Liver (tissue), 9 donors: ENCODE measurements around the gene RBM47. TPM values are rescaled to one million over a fixed set of nuclear protein-coding genes. Genes with fewer than 3 reads are reported as not detected.

ENCODE experiments used
- DNase-seq: peaks from one replicate; pipeline ENCODE4 v3.0.0-alpha.2; 2017; ENCODE audit warnings: low spot score
- H3K27ac ChIP-seq, 2 donors: one replicate each; pipeline ENCODE4 v1.7.0; 2013; ENCODE audit warnings: inconsistent platforms in 2 of 2, low read length in 2 of 2, control low read depth in 1 of 2, low read depth in 1 of 2, mild to moderate bottlenecking in 1 of 2
- H3K27me3 ChIP-seq, 4 donors: one replicate each; pipeline versions ENCODE4 v1.6.1 to v1.7.0; 2013; ENCODE audit warnings: low read length in 3 of 4, inconsistent platforms in 1 of 4, mild to moderate bottlenecking in 1 of 4, moderate library complexity in 1 of 4; ENCODE audit not compliant: control insufficient read depth in 4 of 4, insufficient read depth in 4 of 4
- H3K36me3 ChIP-seq, 4 donors: one replicate each; pipeline versions ENCODE4 v1.6.1 to v1.7.0; 2013; ENCODE audit warnings: low read length in 3 of 4, mild to moderate bottlenecking in 3 of 4, low read depth in 1 of 4, moderate library complexity in 1 of 4; ENCODE audit not compliant: control insufficient read depth in 4 of 4, insufficient read depth in 3 of 4
- H3K4me1 ChIP-seq, 4 donors: one replicate each; pipeline versions ENCODE4 v1.6.1 to v1.7.0; 2013; ENCODE audit warnings: low read length in 3 of 4, mild to moderate bottlenecking in 3 of 4, moderate library complexity in 1 of 4; ENCODE audit not compliant: control insufficient read depth in 4 of 4, insufficient read depth in 4 of 4
- H3K4me3 ChIP-seq, 3 donors: one replicate each; pipeline versions ENCODE4 v1.6.1 to v1.7.0; 2013; ENCODE audit warnings: low read length in 3 of 3, control low read depth in 1 of 3, low read depth in 1 of 3, mild to moderate bottlenecking in 1 of 3
- H3K9ac ChIP-seq, 2 donors: one replicate each; pipeline ENCODE4 v1.7.0; 2013; ENCODE audit warnings: low read length in 2 of 2, mild to moderate bottlenecking in 2 of 2, moderate library complexity in 2 of 2, control low read depth in 1 of 2, low read depth in 1 of 2
- H3K9me3 ChIP-seq, 4 donors: one replicate each; pipeline versions ENCODE4 v1.6.1 to v1.7.0; 2013; ENCODE audit warnings: low read length in 3 of 4; ENCODE audit not compliant: control insufficient read depth in 4 of 4
- EGR1 ChIP-seq, 2 donors: IDR thresholded peaks; 2 replicates each; pipeline ENCODE4 v1.6.1; 2016 to 2018; ENCODE audit warnings: antibody characterized with exemption in 2 of 2, low read depth in 2 of 2
- FOXA1 ChIP-seq: IDR thresholded peaks from 2 replicates; pipeline ENCODE4 v1.6.1; 2016; ENCODE audit warnings: antibody characterized with exemption
- FOXA2 ChIP-seq: IDR thresholded peaks from 2 replicates; pipeline ENCODE4 v1.6.1; 2016; ENCODE audit warnings: antibody characterized with exemption
- GABPA ChIP-seq, 2 donors: IDR thresholded peaks in 1 of 2; conservative IDR thresholded peaks in 1 of 2; 2 replicates each; pipeline ENCODE4 v1.6.1; 2016; ENCODE audit warnings: antibody characterized with exemption in 2 of 2, mild to moderate bottlenecking in 1 of 2, moderate library complexity in 1 of 2
- HNF4A ChIP-seq, 2 donors: conservative IDR thresholded peaks; 2 replicates each; pipeline ENCODE4 v1.6.1; 2016; ENCODE audit warnings: antibody characterized with exemption in 2 of 2, mild to moderate bottlenecking in 2 of 2
- HNF4G ChIP-seq: IDR thresholded peaks from 2 replicates; pipeline ENCODE4 v1.6.1; 2016; ENCODE audit warnings: antibody characterized with exemption
- JUND ChIP-seq, 2 donors: IDR thresholded peaks; 2 replicates each; pipeline ENCODE4 v1.6.1; 2016; ENCODE audit warnings: antibody characterized with exemption in 2 of 2
- RAD21 ChIP-seq, 2 donors: IDR thresholded peaks; 2 replicates each; pipeline ENCODE4 v1.6.1; 2016; ENCODE audit warnings: antibody characterized with exemption in 2 of 2, mild to moderate bottlenecking in 2 of 2
- RXRA ChIP-seq, 2 donors: IDR thresholded peaks; 2 replicates each; pipeline ENCODE4 v1.6.1; 2017 to 2018; ENCODE audit warnings: antibody characterized with exemption in 2 of 2, mild to moderate bottlenecking in 1 of 2
- SP1 ChIP-seq: IDR thresholded peaks from 2 replicates; pipeline ENCODE4 v1.6.1; 2018; ENCODE audit warnings: antibody characterized with exemption, mild to moderate bottlenecking
- TAF1 ChIP-seq: conservative IDR thresholded peaks from 2 replicates; pipeline ENCODE4 v1.6.1; 2016; ENCODE audit warnings: antibody characterized with exemption, mild to moderate bottlenecking
- whole genome bisulfite sequencing: extraction: QIAGEN DNeasy Blood & Tissue Kit; methylation state at CpG from one replicate; pipeline ENCODE4 v1.1.7; 2013; 5-methylcytosine and 5-hydroxymethylcytosine counted together
- polyA plus RNA-seq, 2 donors: library from polyadenylated mRNA; stranded (reverse) in 1 of 2; unstranded in 1 of 2; fragments of 200-250 nt in 1 of 2; fragments of >200 nt in 1 of 2; fragmentation: Nextera tagmentation in 1 of 2; extraction: Ambion mirVana in 1 of 2; gene quantifications; one replicate each; pipeline versions ENCODE4 v1.2.1 to v1.2.3, GENCODE V29; 2013 to 2015
- total RNA-seq, 2 donors: library from RNA; depleted of rRNA; stranded (reverse); fragments of >200 nt; gene quantifications; one replicate each; pipeline ENCODE4 v1.2.3, GENCODE V29; 2014
- TF ChIP-seq, protein P1 (sequence below): IDR thresholded peaks from 2 replicates; pipeline ENCODE4 v1.6.1; 2016; ENCODE audit warnings: antibody characterized with exemption
- TF ChIP-seq, protein P2 (sequence below): IDR thresholded peaks from 2 replicates; pipeline ENCODE4 v1.6.1; 2016; ENCODE audit warnings: antibody characterized with exemption
- TF ChIP-seq, protein P3 (sequence below): fragments of 150-350 bp; IDR thresholded peaks from 2 replicates; pipeline ENCODE4 v1.5.1; 2017; ENCODE audit warnings: improper control_type of control experiment, low read depth, low read length; ENCODE audit not compliant: missing input control
- TF ChIP-seq, protein P4 (sequence below): IDR thresholded peaks from 2 replicates; pipeline ENCODE4 v1.6.1; 2016; ENCODE audit warnings: antibody characterized with exemption, mild to moderate bottlenecking
- TF ChIP-seq, protein P5 (sequence below): IDR thresholded peaks from 2 replicates; pipeline ENCODE4 v1.6.1; 2016; ENCODE audit warnings: antibody characterized with exemption
- donor health status: healthy.
- donor health status: healthy.
- donor health status: healthy.
- donor health status: healthy.
- donor health status: healthy.

The RBM47 gene
- total and polyA plus RNA-seq, 4 donors = 16.5 to 81.2 (median 24.7) TPM

DNA sequence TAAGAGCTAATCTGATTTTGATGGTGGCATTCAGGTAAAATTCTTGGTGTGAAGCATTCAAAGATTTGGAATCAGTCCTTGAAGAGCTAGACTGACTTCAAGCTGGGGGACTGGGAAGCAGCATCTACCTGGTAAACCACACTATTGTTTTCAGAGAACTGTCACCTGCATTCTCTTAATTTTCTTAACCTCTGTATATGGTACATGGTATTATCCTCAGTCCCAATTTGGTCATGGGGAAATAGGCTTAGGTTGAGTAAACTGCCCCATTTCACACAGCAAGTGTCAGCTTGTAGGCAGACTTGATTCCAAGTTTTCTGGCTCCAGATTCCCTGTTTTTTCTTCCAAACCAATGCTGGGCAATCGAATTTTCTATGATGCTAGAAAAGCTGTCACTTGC, 190.1 kb downstream of the RBM47 start:
- no peak overlapping the region for H3K9ac ChIP-seq
- 43% methylated on average over 1 of the region's 1 CpG for WGBS
- H3K27me3 ChIP-seq = no peaks in the 10 kb centered on the region
- no peak for TF ChIP-seq EGR1 (IDR thresholded peaks at IDR 0.05; ENCODE audit: low read depth in 2 of 2)
- TF ChIP-seq TAF1 = no peak
- TF ChIP-seq HNF4G = no peak
- TF ChIP-seq JUND (IDR thresholded peaks at IDR 0.05) = no peak
- TF ChIP-seq RXRA (IDR thresholded peaks at IDR 0.05) = no peak
- TF ChIP-seq, protein P1, sequence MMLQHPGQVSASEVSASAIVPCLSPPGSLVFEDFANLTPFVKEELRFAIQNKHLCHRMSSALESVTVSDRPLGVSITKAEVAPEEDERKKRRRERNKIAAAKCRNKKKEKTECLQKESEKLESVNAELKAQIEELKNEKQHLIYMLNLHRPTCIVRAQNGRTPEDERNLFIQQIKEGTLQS = no peak
- TF ChIP-seq, protein P2, sequence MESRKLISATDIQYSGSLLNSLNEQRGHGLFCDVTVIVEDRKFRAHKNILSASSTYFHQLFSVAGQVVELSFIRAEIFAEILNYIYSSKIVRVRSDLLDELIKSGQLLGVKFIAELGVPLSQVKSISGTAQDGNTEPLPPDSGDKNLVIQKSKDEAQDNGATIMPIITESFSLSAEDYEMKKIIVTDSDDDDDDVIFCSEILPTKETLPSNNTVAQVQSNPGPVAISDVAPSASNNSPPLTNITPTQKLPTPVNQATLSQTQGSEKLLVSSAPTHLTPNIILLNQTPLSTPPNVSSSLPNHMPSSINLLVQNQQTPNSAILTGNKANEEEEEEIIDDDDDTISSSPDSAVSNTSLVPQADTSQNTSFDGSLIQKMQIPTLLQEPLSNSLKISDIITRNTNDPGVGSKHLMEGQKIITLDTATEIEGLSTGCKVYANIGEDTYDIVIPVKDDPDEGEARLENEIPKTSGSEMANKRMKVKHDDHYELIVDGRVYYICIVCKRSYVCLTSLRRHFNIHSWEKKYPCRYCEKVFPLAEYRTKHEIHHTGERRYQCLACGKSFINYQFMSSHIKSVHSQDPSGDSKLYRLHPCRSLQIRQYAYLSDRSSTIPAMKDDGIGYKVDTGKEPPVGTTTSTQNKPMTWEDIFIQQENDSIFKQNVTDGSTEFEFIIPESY = no peak
- no peak for TF ChIP-seq FOXA1
- TF ChIP-seq, protein P3, sequence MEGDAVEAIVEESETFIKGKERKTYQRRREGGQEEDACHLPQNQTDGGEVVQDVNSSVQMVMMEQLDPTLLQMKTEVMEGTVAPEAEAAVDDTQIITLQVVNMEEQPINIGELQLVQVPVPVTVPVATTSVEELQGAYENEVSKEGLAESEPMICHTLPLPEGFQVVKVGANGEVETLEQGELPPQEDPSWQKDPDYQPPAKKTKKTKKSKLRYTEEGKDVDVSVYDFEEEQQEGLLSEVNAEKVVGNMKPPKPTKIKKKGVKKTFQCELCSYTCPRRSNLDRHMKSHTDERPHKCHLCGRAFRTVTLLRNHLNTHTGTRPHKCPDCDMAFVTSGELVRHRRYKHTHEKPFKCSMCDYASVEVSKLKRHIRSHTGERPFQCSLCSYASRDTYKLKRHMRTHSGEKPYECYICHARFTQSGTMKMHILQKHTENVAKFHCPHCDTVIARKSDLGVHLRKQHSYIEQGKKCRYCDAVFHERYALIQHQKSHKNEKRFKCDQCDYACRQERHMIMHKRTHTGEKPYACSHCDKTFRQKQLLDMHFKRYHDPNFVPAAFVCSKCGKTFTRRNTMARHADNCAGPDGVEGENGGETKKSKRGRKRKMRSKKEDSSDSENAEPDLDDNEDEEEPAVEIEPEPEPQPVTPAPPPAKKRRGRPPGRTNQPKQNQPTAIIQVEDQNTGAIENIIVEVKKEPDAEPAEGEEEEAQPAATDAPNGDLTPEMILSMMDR = no peak
- TF ChIP-seq GABPA (IDR thresholded peaks at IDR 0.05 in 1 of 2, conservative IDR thresholded peaks at IDR 0.05 in 1 of 2) = no peak
- TF ChIP-seq SP1 = no peak
- TF ChIP-seq FOXA2 = no peak
- no peak for TF ChIP-seq HNF4A (conservative IDR thresholded peaks at IDR 0.05)
- TF ChIP-seq, protein P4, sequence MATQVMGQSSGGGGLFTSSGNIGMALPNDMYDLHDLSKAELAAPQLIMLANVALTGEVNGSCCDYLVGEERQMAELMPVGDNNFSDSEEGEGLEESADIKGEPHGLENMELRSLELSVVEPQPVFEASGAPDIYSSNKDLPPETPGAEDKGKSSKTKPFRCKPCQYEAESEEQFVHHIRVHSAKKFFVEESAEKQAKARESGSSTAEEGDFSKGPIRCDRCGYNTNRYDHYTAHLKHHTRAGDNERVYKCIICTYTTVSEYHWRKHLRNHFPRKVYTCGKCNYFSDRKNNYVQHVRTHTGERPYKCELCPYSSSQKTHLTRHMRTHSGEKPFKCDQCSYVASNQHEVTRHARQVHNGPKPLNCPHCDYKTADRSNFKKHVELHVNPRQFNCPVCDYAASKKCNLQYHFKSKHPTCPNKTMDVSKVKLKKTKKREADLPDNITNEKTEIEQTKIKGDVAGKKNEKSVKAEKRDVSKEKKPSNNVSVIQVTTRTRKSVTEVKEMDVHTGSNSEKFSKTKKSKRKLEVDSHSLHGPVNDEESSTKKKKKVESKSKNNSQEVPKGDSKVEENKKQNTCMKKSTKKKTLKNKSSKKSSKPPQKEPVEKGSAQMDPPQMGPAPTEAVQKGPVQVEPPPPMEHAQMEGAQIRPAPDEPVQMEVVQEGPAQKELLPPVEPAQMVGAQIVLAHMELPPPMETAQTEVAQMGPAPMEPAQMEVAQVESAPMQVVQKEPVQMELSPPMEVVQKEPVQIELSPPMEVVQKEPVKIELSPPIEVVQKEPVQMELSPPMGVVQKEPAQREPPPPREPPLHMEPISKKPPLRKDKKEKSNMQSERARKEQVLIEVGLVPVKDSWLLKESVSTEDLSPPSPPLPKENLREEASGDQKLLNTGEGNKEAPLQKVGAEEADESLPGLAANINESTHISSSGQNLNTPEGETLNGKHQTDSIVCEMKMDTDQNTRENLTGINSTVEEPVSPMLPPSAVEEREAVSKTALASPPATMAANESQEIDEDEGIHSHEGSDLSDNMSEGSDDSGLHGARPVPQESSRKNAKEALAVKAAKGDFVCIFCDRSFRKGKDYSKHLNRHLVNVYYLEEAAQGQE = no peak
- TF ChIP-seq RAD21 (IDR thresholded peaks at IDR 0.05) = no peak
- TF ChIP-seq, protein P5, sequence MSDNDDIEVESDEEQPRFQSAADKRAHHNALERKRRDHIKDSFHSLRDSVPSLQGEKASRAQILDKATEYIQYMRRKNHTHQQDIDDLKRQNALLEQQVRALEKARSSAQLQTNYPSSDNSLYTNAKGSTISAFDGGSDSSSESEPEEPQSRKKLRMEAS = no peak
- no peak overlapping the region for H3K4me3 ChIP-seq
- no peak overlapping the region for H3K27ac ChIP-seq
- DNase-seq = no peak
- H3K36me3 ChIP-seq = peaks cover 12 to 27% (median 21%) of the 10 kb centered on the region in 4 donors
- H3K9me3 ChIP-seq = no peaks in the 10 kb centered on the region
- peaks cover 2 to 25% (median 9%) of the 10 kb centered on the region in 4 donors for H3K4me1 ChIP-seq
